Suppressor macrophage (primary cell): ENCODE results near the gene PIM1.
"Not testable (repeated sequence)": the region's sequence is repeated elsewhere in the genome, so short reads cannot be mapped to it uniquely, and the experiment has no call there.

Experiments used
- DNase-seq, 4 experiments: peaks; one replicate each; pipeline ENCODE4 v3.0.0-alpha.2; 2020 to 2022

PIM1 gene

GRCh38 chr6:37171201-37171969 is 1.4 kb downstream of the PIM1 start:
- DNase-seq: peak in 3 of 4 experiments; percentile 19 to 55 (median 38)

- DNase-seq: peak; percentile 89 to 95 (median 92)
Measured at GRCh38 chr6:37171970-37172812, 2.2 kb downstream of the PIM1 start.

- DNase-seq: no peak
Measured at GRCh38 chr6:37172912-37173492, 3.0 kb downstream of the PIM1 start.

DNA sequence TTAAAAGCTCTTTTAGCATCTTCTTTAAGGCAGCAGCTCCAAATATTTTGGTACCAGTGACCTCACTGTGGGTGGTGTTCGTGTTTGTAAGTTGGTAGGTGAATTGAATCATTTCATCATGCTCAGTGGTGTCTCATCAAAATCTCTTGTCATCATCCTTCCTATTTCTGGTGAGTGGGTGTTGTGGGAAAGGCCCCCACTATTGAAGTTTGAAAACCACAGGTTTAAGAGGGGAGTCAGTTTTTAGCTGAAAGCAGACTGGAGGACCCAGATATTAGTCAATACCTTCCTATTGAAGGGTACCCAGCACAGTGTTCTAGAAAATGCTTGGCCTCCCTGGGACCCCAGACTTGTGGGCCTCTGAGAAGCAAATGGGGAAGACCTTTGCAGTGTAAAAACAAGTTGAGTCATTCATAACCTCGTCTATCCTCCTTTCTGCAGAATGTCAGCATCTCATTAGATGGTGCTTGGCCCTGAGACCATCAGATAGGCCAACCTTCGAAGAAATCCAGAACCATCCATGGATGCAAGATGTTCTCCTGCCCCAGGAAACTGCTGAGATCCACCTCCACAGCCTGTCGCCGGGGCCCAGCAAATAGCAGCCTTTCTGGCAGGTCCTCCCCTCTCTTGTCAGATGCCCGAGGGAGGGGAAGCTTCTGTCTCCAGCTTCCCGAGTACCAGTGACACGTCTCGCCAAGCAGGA is 3.7 kb downstream of the PIM1 start:
- DNase-seq: peak; percentile 39 to 74 (median 61)

DNA sequence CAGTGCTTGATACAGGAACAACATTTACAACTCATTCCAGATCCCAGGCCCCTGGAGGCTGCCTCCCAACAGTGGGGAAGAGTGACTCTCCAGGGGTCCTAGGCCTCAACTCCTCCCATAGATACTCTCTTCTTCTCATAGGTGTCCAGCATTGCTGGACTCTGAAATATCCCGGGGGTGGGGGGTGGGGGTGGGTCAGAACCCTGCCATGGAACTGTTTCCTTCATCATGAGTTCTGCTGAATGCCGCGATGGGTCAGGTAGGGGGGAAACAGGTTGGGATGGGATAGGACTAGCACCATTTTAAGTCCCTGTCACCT is 4.2 kb downstream of the PIM1 start:
- DNase-seq: no peak

- DNase-seq: no peak
Measured at GRCh38 chr6:37174515-37175331, 4.8 kb downstream of the PIM1 start.

DNA sequence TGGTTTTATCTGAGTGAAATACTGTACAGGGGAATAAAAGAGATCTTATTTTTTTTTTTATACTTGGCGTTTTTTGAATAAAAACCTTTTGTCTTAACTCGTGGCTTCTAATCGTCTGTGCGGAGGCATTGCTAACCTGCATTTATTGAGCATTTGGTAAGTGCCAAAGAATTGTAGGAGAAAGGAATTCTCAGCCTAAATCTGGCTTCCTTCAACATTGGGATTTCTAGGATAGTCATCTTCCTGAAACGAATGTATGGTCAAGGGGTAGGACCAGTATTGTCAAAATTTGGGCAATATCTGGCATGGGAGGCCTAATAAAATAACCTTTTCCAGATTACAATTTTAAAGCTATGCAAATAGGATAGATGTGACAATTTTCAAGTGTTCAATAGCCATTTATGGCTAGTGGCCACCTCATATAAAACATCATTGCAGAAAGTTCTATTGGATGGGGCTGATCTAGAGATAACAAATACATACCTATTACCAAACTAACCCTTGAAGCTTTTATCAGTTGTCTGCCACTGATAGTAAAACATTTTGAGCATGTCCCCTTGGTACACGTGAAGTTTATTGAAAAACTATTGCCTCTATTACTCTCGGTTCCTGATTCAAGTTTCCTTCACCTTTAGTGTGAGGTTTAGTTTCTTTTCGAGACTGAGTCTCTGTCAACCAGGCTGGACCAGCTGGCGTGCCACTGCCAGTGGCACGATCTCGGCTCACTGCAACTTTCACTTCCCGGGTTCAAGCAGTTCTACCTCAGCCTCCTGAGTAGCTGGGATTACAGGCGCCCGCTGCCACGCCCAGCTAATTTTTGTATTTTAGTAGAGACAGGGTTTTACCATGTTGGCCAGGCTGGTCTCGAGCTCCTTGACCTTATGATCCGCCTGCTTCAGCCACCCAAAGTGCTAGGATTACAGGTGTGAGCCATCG is 5.6 kb downstream of the PIM1 start:
- peak in 1 of 4 experiments; percentile 20 for DNase-seq

DNA sequence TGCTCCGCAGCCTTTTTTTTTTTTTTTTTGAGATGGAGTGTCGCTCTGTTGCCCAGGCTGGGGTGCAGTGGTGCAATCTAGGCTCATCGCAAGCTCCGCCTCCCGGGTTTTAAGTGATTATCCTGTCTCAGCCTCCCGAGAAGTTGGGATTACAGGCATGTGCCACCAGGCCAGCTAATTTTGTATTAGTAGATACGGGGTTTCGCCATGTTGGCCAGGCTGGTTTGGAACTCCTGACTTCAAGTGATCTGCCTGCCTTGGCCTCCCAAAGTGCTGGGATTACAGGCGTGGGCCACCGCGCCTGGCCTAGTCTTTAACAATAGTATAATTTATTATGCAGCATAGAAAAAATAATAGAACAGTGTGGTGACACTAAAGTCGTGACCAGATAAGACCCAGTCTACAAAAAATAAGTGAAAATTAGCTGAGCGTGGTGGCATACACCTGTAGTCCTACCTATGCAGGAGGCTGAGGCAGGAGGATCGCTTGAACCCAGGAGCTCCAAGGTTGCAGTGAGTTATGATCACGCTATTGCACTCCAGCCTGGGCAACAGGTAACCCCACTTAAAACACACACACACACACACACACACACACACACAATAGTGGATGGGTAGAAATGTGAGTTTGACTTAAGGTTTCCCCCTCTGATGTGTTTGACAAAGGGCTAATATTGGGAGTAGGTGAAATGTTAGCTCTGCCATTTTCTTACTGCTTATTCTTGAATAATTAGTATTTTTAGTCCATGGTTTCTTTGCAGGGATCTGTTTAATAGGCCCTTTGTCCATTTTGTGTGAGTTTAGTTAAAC is 6.5 kb downstream of the PIM1 start:
- peak in 1 of 4 experiments; percentile 16 for DNase-seq

DNA sequence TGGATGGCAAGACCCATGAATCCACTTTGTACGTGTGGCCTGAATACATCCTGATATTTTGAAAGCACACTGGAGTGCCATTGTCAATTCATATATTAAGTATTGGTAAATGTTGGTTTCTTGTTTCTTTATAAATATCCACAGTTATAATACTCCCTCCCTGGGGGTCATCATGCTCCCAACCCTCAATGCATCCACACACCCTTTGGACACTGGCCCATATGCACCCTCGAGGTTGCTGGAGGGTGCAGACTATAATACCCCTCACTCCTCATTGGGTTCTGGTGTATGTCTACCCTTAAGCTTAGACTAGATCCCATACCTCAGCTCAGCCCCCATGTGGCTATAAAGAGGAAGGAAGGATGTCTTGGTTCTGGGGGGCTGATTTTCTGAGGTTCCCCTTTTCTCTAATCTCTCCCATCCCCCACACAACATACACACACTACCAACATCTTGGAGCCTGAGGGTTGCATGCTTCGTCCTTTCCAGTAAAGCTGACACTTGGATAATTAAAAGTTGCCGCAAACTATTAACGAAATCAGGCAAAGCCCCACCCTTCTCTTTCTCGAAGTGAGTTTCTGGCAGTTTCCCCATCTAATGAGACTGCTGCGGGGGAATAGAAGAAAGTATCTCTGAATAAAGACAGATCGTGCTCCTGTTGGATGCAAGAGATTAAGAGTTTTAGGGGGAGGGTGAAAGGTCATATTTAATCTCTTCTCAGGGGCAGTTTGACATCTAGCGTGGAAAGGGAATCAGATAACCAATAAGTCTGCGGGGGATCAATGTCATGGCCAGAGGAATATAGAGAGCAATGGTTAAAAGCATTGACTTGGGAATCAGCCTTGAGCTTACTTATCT is 7.4 kb downstream of the PIM1 start:
- peak; percentile 27 to 72 (median 48) for DNase-seq

DNA sequence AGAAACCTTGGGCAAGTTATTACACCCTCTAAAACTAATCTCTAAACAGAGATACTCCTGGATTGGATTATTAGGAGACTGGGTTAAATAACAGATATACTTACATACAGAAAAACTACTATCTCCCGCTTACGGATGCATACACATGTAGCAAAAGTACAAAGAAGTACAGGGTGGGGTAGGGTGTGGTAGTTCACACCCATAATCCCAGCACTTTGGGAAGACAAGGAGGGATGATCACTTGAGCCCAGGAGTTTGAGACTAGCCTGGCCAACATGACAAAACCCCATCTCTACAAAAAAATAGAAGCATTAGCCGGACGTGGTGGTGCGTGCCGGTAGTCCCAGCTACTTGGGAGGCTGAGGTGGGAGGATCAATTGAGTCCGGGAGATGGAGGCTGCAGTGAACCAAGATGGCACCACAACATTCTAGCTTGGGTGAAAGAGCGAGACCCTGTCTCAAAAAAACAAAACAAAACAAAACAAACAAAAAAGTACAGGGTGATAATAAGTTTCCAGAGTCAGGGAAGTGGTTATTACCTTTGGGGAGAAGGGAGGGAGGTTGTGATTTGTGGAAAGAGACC is 8.1 kb downstream of the PIM1 start:
- DNase-seq: no peak

- no peak for DNase-seq
Measured at GRCh38 chr6:37180075-37180474, 10.1 kb downstream of the PIM1 start.

DNA sequence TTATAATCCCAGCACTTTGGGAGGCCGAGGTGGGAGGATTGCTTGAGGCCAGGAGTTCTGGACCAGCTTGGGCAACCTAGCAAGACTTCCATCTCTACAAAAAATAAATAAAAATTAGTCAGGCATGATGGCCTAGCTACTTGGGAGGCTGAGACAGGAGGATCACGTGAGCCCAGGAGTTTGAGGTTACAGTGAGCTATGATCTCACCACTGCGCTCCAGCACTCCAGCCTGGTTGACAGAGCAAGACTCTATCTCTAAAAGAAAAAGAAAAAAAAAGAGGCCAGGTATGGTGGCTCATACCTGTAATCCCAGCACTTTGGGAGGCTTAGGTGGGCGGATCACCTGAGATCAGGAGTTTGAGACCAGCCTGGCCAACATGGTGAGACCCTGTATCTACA is 10.7 kb downstream of the PIM1 start:
- not testable (repeated sequence) for DNase-seq

DNA sequence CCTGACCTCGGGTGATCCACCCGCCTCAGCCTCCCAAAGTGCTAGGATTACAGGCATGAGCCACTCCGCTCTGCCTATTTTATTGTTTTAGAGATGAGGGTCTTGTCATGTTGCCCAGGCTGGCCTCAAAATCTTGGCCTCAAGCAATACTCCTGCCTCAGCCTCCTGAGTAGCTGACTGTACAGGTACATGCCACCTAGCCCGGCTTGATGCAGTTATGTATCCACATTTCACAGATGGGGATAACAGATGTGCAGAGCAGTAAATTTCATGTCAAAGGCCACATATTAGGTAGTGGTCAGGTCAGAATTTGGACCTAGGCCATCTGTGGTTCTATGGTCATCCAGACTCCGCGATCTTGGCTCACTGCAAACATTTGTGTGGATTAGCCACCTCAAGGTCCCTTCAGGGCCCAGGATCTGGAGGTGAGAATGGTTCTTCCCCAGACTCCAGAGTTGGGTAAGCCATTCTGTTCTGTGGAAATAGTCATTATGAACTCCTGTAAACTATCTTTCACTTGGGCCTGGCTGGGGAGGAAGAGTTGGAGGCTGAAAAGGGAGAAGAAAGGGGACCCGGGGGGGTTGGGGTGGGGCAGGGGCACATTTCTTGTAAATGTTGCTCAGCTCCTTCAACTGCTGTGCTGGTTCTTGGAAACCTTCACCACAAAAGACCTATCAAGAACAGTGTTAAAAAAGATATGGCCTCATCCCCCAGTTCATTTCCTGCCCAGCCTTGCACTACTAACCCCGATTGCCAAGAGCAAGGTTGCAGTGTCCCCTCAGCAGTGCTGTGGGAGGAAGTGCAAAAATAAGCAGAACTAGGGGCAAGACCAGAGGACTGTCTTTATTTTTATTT is 13.0 kb downstream of the PIM1 start:
- DNase-seq: peak; percentile 78 to 92 (median 88)

DNA sequence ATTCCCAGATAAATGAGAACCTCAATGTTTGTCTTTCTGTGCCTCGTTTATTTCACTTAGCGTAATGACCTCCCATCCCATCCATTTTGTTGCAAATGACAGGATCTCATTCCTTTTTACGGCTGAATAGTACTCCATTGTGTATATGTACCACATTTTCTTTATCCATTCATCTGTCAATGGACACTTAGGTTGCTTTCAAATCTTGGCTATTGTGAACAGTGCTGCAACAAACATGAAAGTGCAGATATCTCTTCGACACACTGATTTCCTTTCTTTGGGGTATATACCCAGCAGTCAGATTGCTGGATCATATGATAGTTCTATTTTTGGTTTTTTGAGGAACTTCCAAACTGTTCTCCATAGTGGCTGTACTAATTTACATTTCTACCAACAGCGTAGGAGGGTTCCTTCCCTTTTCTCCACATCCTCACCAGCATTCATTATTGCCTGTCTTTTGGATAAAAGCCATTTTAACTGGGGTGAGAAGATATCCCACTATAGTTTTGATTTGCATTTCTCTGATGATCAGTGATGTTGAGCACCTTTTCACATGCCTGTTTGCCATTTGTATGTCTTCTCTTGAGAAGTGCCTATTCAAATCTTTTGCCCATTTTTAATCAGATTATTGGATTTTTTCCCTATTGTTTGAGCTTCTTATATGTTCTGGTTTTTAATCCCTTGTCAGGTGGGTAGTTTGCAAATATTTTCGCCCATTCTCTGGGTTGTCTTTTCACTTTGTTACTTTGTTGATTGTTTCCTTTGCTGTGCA is 16.2 kb downstream of the PIM1 start:
- DNase-seq: peak; percentile 47 to 90 (median 69)

- peak; percentile 59 to 82 (median 73) for DNase-seq
Measured at GRCh38 chr6:37187321-37188022, 17.5 kb downstream of the PIM1 start.

DNA sequence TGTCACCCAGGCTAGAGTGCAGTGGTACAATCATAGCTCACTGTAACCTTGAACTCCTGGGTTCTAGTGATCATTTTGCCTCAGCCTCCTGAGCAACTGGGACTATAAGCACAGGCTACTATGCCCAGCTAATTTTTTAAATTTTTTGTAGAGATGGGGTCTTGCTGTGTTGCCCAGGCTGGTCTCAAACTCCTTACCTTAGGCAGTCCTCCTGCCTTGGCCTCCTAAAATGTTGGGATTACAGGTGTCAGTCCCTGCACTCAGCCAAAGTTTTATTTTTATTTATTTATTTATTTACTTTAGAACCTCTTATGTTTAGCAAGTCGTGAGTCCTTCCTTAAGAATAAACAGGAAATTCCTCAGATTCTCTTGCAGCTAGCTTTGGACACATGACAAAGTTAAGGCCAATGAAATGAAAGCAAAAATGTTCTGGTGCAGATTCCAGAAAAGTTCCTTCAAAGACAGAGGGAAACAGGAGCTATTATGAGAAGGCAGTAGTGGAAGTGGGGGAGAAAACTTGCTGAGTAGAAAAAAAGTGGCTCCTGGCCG is 19.1 kb downstream of the PIM1 start:
- DNase-seq: peak in 1 of 4 experiments; percentile 40
